Activated CD8-positive, alpha-beta memory T cell treated with anti-CD3 and anti-CD28 coated beads, Interleukin-2, amount 10 ng/mL, durations not matched to agents 7 days and 5 days (primary cell): ENCODE measurements around the gene SLC45A1. TPM values are rescaled to one million over a fixed set of nuclear protein-coding genes. Genes with fewer than 3 reads are reported as not detected.

Experiments used
- ATAC-seq: fragments of 150-1000 bp; cut with Tn5 transposase; one replicate; pipeline ENCODE4 v1.10.0; 2021; ENCODE audit warnings: moderate library complexity
- CTCF ChIA-PET: fragments of 350-600 bp; sonication (Branson Sonifier 250); formaldehyde crosslinking; loops from one replicate; lab custom pipeline; 2021; ENCODE audit warnings: antibody characterized with exemption; lab: Charles Lee
- DNase-seq: peaks from one replicate; pipeline ENCODE4 v3.0.0-alpha.2; 2020
- H3K27ac Mint-ChIP-seq: one replicate; pipeline ENCODE4 v1.8.0; 2021; ENCODE audit warnings: mild to moderate bottlenecking, mixed read lengths
- H3K27me3 Mint-ChIP-seq: one replicate; pipeline ENCODE4 v1.8.0; 2021; ENCODE audit warnings: mixed read lengths
- H3K36me3 Mint-ChIP-seq: one replicate; pipeline ENCODE4 v1.8.0; 2021; ENCODE audit warnings: mild to moderate bottlenecking, mixed read lengths
- H3K4me1 Mint-ChIP-seq: one replicate; pipeline ENCODE4 v1.8.0; 2021; ENCODE audit warnings: mixed read lengths
- H3K4me3 Mint-ChIP-seq: one replicate; pipeline ENCODE4 v1.8.0; 2021; ENCODE audit warnings: mild to moderate bottlenecking, moderate library complexity, mixed read lengths
- H3K9me3 Mint-ChIP-seq: one replicate; pipeline ENCODE4 v1.8.0; 2022; ENCODE audit warnings: low read depth, mixed read lengths
- total RNA-seq, 2 experiments: library from RNA; stranded (reverse); gene quantifications; one replicate each; pipeline ENCODE4 v1.2.3, GENCODE V29; 2021

Gene SLC45A1
- total RNA-seq, 2 experiments from 2014 or later, result 0.12 to 0.26 TPM

DNA sequence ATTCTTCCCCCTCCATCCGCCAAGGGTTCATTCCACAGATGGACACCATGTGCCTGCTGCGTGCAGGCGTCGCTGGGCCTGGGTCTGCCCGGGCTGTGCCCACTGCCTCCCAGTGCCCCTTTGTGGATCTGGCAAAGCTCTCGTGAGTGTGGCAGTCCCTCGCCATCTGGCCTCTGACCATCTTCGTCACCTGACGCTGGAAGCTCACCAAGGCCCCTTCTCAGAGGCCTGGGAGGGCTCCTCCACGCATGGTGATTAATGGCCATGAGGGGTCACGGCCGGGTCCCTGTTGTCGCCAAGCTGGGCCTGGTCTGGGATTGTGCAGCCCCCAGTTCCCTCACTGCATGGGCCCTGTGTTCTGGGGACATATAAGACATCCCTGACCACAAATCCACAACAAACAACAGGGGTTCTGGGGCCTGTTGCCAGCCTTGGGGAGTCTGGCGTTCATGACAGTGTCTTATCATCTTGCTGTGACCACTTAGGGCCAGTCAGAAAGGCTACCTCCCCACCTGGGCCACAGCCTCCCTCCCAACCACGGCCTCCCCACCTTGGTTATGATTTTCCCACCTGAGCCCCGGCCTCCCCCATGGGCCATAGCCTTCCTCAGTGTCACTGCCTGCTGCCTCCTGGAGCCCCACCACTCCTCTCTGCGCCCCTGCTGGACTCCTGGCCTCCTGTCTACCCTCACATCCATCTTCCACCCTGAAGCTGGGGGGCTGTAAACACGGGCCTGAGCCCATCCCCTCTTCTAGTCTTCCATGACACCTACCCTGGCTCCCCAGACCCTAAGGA, 27.9 kb downstream of the SLC45A1 start:
- ATAC-seq, result no peak
- H3K4me1 Mint-ChIP-seq, result no peaks in the 10 kb centered on the region
- H3K36me3 Mint-ChIP-seq, result no peaks in the 10 kb centered on the region
- no peaks in the 10 kb centered on the region for H3K9me3 Mint-ChIP-seq
- H3K27me3 Mint-ChIP-seq, result peaks cover 2% of the 10 kb centered on the region
- CTCF ChIA-PET, result interaction anchor here (1.2 to 2.7 kb wide), 3 partner anchors 315 to 380 kb away, joined by 3 to 16 read pairs (median 6); no protein-coding TSS in a partner anchor
- H3K27ac Mint-ChIP-seq, result no peak overlapping the region
- no peak for DNase-seq
- no peak overlapping the region for H3K4me3 Mint-ChIP-seq

DNA sequence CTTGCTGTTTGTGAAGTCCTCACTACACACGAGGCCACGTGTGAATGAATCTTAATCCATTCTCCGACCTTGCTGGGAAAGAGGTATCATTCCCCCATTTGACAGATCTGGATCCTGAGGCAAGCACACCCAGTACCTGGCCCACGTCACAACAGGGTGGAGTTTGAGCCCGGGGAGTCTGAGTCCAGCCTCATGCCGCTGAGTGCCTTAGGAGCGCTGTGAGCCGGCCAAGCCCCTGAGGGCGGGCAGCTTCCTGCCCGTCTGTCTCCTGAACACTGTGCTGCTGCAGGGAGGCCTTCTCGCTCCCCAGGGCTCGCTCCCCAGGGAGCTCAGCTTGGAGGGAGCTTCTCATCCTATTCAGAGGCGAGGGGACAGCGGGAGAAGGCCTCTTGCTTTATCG, 29.7 kb downstream of the SLC45A1 start:
- Mint-ChIP-seq H3K27me3 (peaks cover 2% of the 10 kb centered on the region), H3K36me3 (no peaks in the 10 kb centered on the region), H3K4me1 (no peaks in the 10 kb centered on the region), H3K27ac (no peak overlapping the region), H3K9me3 (no peaks in the 10 kb centered on the region), H3K4me3 (no peak overlapping the region)
- CTCF ChIA-PET, result interaction anchor here (1.0 to 2.7 kb wide), 3 partner anchors 81 to 333 kb away, joined by 3 to 16 read pairs (median 6); no protein-coding TSS in a partner anchor
- ATAC-seq (no peak), DNase-seq (no peak)

DNA sequence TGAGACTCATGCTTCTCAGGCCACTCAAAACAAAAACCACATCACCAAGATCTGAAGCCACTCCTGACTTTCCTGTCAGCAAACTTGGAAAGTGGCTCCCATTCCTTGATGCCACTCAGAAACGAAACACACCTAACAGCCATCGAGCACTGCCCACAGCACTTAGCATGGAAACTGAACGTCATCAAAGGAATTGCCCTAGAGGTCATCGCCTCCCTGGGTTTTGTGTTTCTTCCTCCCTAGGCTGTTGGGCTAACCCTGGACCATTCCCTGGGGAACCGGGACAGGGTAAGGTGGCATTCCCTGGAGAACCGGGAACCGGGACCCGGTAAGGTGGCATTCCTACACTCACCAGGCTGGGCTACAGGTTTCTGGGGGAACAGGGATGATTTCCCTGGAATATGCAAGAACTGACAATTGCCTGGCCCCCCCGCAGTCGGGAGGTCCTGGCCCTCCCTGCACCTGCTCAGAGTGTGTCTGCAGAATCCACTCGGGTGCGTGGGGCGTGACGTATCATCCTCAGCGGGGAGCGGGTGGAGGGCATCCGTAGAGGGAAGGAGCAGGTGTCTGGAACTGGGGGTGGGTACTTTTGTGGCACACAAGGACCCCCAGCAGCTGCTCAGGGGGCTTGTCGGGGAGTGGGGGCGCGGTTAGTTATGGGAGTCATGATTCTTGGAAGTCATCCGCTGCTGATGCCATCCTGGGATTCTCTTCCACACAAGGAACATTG, 30.3 kb downstream of the SLC45A1 start:
- no peak for ATAC-seq
- no peak for DNase-seq
- CTCF ChIA-PET, result interaction anchor here (0.6 to 5.2 kb wide), 15 partner anchors 80 to 540 kb away, joined by 3 to 79 read pairs (median 3); no protein-coding TSS in a partner anchor
- no peaks in the 10 kb centered on the region for H3K36me3 Mint-ChIP-seq
- no peaks in the 10 kb centered on the region for H3K4me1 Mint-ChIP-seq
- no peak overlapping the region for H3K4me3 Mint-ChIP-seq
- H3K27ac Mint-ChIP-seq, result no peak overlapping the region
- H3K9me3 Mint-ChIP-seq, result no peaks in the 10 kb centered on the region
- peaks cover 2% of the 10 kb centered on the region for H3K27me3 Mint-ChIP-seq

DNA sequence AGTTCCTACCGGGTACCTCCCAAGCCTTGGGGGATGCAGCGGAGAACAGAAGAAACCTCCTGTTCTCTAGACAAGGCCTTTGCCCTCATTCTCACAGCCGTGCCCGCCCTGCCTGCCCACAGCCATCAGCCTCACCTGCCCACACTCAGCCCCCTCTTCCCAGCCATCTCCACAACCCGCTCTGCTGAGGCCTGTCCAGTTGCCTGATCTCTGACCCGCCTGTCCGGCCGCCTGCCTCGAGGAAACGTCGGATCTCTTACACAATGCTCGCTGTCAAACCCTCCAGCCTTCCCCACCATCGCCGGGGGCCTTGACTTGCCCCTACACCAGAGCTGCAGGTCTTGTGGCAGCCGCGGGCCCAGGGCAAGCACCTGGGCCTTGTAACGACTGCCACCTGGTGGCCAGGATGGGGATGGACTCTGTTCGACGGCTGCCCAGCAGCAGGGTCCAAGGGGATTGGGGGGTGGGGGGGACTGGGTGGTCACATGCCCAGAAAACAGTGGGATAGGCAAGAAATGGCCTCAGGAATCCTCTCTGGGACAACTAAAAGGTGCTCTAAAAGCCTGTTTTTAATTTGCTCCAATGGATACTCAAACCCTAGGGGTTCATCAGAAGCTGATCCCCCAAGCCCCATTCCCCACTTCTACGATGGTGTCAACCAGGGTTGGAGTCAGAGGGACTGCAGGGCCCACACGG, 31.0 kb downstream of the SLC45A1 start:
- Mint-ChIP-seq H3K36me3 (no peaks in the 10 kb centered on the region), H3K27me3 (peaks cover 2% of the 10 kb centered on the region), H3K27ac (no peak overlapping the region), H3K9me3 (no peaks in the 10 kb centered on the region), H3K4me3 (no peak overlapping the region), H3K4me1 (no peaks in the 10 kb centered on the region)
- DNase-seq (peak; percentile 71), ATAC-seq (peak; percentile 77)
- CTCF ChIA-PET, result interaction anchor here (0.6 to 5.2 kb wide), 17 partner anchors 11 to 541 kb away, joined by 3 to 79 read pairs (median 3); no protein-coding TSS in a partner anchor

DNA sequence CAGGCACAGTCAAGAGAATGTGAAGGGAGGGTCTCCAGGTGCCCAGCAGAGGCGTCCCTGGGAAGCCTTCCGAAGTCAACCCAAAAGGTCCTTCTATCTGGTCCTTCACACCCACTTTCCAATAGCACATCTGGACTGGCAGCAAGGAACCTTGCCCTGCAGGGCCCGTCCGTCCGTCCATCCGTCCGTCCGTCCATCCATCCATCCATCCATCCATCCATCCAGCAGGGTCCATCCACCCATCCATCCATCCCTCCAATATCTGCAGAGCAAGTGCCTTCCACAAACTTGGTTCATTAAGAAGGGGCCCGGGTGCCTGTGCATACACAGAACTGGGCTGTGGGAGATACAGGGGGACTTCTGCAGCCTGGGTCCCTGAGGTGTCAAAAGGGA, 31.6 kb downstream of the SLC45A1 start:
- CTCF ChIA-PET, result interaction anchor here (0.6 to 5.2 kb wide), 15 partner anchors 10 to 541 kb away, joined by 3 to 79 read pairs (median 3); no protein-coding TSS in a partner anchor
- Mint-ChIP-seq H3K27me3 (peaks cover 2% of the 10 kb centered on the region), H3K4me1 (no peaks in the 10 kb centered on the region), H3K9me3 (no peaks in the 10 kb centered on the region), H3K4me3 (no peak overlapping the region), H3K36me3 (no peaks in the 10 kb centered on the region), H3K27ac (no peak overlapping the region)
- DNase-seq (no peak), ATAC-seq (no peak)

DNA sequence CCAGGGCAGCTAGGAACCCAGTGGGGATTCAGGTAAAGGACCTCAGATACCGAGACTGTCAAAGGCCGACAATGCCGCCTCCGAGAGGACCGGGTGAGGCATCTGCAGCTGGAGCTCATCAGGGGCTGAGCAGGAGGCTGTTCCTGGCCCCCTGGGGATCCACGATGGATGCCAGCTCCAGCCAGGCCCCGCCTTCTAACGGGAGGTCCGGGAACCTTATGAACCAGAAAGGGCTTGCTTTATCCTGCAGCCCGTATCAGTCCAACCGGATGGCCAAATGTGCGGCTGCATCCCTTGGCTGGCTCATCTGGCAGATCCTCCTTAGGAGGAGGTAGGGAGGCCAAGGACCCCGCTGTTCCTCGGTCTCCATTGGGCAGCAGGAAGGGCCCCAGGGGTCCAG, 32.0 kb downstream of the SLC45A1 start:
- DNase-seq, result no peak
- Mint-ChIP-seq H3K36me3 (no peaks in the 10 kb centered on the region), H3K4me1 (no peaks in the 10 kb centered on the region), H3K9me3 (no peaks in the 10 kb centered on the region), H3K27me3 (peaks cover 2% of the 10 kb centered on the region), H3K4me3 (no peak overlapping the region), H3K27ac (no peak overlapping the region)
- no peak for ATAC-seq
- CTCF ChIA-PET, result interaction anchor here (0.7 to 5.2 kb wide), 6 partner anchors 16 to 377 kb away, joined by 3 to 79 read pairs (median 4); no protein-coding TSS in a partner anchor

DNA sequence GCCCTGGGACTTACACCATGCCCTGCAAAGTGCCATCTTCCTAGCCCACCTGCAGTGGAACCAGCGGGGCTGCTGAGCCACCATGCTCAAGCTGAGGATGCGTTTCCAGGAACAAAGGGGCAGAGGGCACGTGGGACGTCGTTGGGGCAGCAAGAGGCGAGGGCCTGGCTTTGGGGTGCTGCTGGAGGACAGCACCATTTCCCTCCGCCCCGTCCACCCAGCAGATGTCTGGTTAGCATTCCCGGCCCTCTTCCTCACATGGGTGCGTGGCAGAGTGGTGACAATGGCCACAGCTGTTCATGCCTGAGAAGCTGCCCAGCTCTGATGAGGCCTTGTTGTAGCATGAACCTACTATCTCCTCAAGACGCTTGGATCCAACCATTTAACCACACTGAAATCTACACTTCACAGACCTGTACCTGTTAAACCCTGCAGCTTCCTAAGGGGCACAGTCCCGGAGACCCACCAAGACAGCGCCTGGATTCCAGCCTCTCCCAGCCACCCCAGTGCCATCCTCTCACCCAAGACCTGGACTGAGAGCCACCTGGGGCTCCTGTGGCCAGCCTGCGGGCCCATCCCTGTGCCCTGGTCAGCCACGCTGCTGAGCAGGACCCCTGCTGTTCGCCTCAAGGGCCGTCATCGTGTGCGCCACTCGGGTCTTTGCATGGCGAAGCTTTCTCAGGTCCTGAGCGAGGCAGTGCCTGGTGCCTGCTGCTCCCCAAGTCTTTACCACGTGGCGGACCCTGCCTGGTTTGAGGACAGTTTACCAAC, 33.2 kb downstream of the SLC45A1 start:
- H3K36me3 Mint-ChIP-seq, result no peaks in the 10 kb centered on the region
- peaks cover 2% of the 10 kb centered on the region for H3K27me3 Mint-ChIP-seq
- H3K9me3 Mint-ChIP-seq, result no peaks in the 10 kb centered on the region
- H3K4me3 Mint-ChIP-seq, result no peak overlapping the region
- H3K27ac Mint-ChIP-seq, result no peak overlapping the region
- no peaks in the 10 kb centered on the region for H3K4me1 Mint-ChIP-seq
- DNase-seq, result no peak
- CTCF ChIA-PET, result interaction anchor here (0.6 to 5.2 kb wide), 5 partner anchors 19 to 375 kb away, joined by 3 to 79 read pairs (median 3); no protein-coding TSS in a partner anchor
- no peak for ATAC-seq

DNA sequence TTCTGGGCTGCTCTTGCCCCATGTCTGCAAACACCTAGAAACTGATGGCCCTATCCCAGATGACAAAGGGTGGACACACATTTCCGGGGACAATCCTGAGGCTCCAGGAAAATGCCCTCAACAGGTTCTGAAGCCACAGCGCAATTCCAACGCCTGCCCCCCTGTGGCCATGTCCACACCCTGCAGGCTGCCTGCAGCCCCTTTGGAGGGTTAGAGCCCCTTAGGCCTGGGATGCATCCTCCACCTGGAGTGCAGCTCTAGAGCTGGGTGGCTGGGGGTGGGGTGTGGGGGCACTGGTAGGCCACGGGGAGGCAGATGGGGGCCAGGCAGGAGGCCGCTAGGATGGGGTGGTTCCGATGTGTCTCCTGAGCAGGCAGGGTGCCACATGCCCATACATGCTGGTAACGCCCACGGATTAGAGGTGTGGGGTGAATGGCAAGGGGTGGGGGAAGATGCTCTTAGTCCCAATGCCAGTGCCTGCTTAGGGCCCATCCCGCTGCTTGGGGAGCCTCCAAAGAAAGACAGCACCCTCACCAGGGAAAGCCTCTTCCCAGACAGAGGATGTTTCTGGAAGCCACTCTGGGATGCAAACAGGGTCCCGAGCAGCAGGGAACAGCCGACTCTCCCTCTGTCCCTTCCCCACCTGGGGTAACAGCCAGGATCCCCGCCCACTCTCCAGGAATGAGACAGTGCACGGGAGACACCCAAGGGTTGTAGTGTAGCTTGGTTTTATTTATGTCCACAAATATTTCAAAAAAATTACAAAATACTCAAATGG, 34.0 kb downstream of the SLC45A1 start:
- CTCF ChIA-PET, result interaction anchor here (1.1 to 5.2 kb wide), 3 partner anchors 141 to 338 kb away, joined by 3 to 79 read pairs (median 3); no protein-coding TSS in a partner anchor
- Mint-ChIP-seq H3K4me1 (no peaks in the 10 kb centered on the region), H3K27ac (no peak overlapping the region), H3K27me3 (peaks cover 2% of the 10 kb centered on the region), H3K9me3 (no peaks in the 10 kb centered on the region), H3K36me3 (no peaks in the 10 kb centered on the region), H3K4me3 (no peak overlapping the region)
- ATAC-seq (no peak), DNase-seq (no peak)

DNA sequence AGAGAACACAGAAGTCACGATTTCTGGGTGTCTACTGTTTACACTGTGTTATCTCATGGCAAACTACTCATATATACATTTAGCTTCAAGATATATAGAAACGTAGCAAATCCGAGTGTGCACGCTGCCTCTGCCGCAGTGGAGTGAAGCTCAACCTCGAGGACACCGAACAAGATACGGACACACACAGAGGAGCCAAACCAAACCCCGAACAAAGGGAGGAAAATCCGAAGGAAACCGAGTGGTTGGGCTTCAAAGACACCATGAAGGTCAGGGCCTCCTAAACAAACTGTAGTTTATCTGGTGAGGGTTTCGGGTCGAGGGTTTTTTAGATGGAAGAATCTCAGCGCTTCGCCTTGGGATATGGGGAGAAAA, 34.5 kb downstream of the SLC45A1 start:
- ATAC-seq (no peak), DNase-seq (no peak)
- Mint-ChIP-seq H3K9me3 (no peaks in the 10 kb centered on the region), H3K27me3 (peaks cover 2% of the 10 kb centered on the region), H3K36me3 (no peaks in the 10 kb centered on the region), H3K4me3 (no peak overlapping the region), H3K4me1 (no peaks in the 10 kb centered on the region), H3K27ac (no peak overlapping the region)
- CTCF ChIA-PET, result interaction anchor here (1.1 to 5.2 kb wide), 2 partner anchors 320 to 339 kb away, joined by 3 to 79 read pairs; no protein-coding TSS in a partner anchor

DNA sequence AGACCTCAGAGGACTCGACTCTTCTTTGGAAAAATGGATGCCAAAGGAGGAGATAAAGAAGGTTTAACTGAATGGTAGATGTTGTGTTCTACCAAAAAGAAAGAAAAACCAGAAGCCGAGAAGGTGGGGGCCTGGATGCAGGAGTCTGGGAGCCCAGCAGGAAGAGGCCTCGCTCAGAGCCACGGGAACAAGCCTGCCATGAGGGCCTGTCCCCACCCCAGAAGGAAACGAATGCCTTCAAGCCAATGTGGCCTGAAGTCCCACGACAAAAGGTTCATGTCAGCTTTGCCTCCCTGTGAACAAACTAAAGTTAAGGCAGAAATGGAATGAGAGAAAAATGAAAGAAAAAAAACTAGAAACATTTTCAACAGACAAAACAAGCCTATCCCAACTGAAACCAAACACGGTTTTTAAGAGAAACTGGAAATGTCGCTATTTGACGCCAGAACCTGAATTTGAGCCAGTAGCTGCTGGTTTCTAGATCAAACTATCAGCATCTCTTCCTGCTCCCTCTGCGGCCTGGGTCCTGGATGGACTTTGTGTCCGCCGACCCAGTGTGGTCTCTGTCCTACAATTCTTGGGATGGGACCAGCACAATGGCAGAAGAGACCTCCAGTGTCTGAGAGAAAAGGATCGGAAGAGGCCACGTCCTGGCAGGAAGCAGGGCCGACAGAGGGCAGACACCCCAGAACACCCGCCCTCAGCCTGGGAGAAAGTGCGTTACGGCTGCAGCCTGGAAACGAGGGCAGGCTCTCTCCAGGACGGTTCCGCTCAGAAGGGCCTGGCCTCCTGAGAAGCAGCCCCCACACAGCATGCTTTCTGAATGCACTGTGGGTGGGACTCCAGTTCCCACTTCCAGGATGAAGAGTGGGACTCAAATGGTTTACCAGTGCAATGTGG, 35.2 kb downstream of the SLC45A1 start:
- ATAC-seq (no peak), DNase-seq (no peak)
- no peak overlapping the region for H3K4me3 Mint-ChIP-seq
- H3K27me3 Mint-ChIP-seq, result peaks cover 2% of the 10 kb centered on the region
- no peaks in the 10 kb centered on the region for H3K4me1 Mint-ChIP-seq
- H3K36me3 Mint-ChIP-seq, result peaks cover 2% of the 10 kb centered on the region
- H3K27ac Mint-ChIP-seq, result no peak overlapping the region
- H3K9me3 Mint-ChIP-seq, result no peaks in the 10 kb centered on the region
- CTCF ChIA-PET, result interaction anchor here (1.1 to 5.2 kb wide), 2 partner anchors 321 to 340 kb away, joined by 3 to 79 read pairs; no protein-coding TSS in a partner anchor

DNA sequence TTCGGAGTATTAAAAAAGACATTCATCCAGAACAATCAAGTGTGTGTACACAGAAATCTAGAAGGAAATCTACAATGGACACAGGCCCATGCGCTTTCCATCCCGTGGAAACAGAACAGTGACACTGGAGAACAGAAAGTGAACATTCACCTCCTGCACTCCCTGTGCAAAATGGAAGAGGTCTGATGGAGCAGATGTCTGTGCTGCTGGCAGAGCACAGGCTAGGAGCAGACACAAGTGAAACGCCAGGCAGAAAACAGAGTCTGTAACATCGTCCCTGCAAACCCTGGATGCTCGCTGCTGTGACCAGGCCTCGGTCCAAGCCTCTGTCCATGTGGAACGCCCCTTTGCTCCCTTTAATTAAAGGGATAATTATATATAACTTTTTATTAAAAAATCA, 36.1 kb downstream of the SLC45A1 start:
- H3K27me3 Mint-ChIP-seq, result no peaks in the 10 kb centered on the region
- H3K36me3 Mint-ChIP-seq, result peaks cover 5% of the 10 kb centered on the region
- H3K9me3 Mint-ChIP-seq, result no peaks in the 10 kb centered on the region
- no peaks in the 10 kb centered on the region for H3K4me1 Mint-ChIP-seq
- no peak overlapping the region for H3K4me3 Mint-ChIP-seq
- H3K27ac Mint-ChIP-seq, result no peak overlapping the region
- no peak for ATAC-seq
- CTCF ChIA-PET, result no interaction called here
- DNase-seq, result no peak
